ENCODE measurements around the gene SYT9.

- TF ChIP-seq KDM1A (IDR thresholded peaks at IDR 0.05; ENCODE audit: low read depth) (no peak), E2F6 (IDR thresholded peaks at IDR 0.05; ENCODE audit: borderline replicate concordance, low read depth) (no peak), PBX3 (IDR thresholded peaks at IDR 0.05) (no peak), CTCF (IDR thresholded peaks at IDR 0.05) (no peak), EHMT2 (IDR thresholded peaks at IDR 0.05; ENCODE audit: low read depth) (no peak), MAFK (IDR thresholded peaks at IDR 0.05; ENCODE audit: partially characterized antibody) (no peak), POLR2A (IDR thresholded peaks at IDR 0.05; ENCODE audit: low read length) (no peak), HDAC2 (IDR thresholded peaks at IDR 0.05) (no peak), SREBF2 (IDR thresholded peaks at IDR 0.05) (no peak), JUNB (IDR thresholded peaks at IDR 0.05) (no peak), RCOR1 (IDR thresholded peaks at IDR 0.05; ENCODE audit: low read depth, low read length) (no peak), REST (IDR thresholded peaks at IDR 0.05) (no peak), POLR2AphosphoS2 (conservative IDR thresholded peaks at IDR 0.05; ENCODE audit: low read length) (no peak)
Observed at GRCh38 chr11:7256943-7257342, 5.2 kb downstream of the SYT9 start.

All from A549 (cell line).